Measurements from ENCODE around the gene ST7. TPM values are rescaled to one million over a fixed set of nuclear protein-coding genes. Genes with fewer than 3 reads are reported as not detected.
A peak's percentile ranks its signal among the peaks of the same experiment; 100 is the strongest.

ST7 gene
- total and polyA plus RNA-seq, 2 experiments from 2014 or later, result 31.2 to 38.5 TPM

GRCh38 chr7:116951366-116952292, 1.7 kb upstream of the ST7 start:
- peak overlapping the region; percentile 96 for H3K4me2 ChIP-seq
- no peaks in the 10 kb centered on the region for H3K9me3 ChIP-seq (ENCODE audit: low read depth)
- H3K27me3 ChIP-seq, result no peaks in the 10 kb centered on the region
- H4K20me1 ChIP-seq (ENCODE audit: insufficient read depth, poor library complexity, severe bottlenecking), result no peaks in the 10 kb centered on the region
- WGBS (ENCODE audit: low lambda C conversion rate, missing lambda C conversion rate), result 97% methylated on average over 17 of the region's 17 CpGs
- no peaks in the 10 kb centered on the region for H3K9me2 ChIP-seq (replicated peaks; ENCODE audit: insufficient read depth)
- no peak overlapping the region for H2AFZ ChIP-seq
- H3K27ac ChIP-seq, result no peak overlapping the region
- H3K4me3 ChIP-seq, result no peak overlapping the region
- DNase-seq (ENCODE audit: low spot score), result no peak
- peaks cover 22% of the 10 kb centered on the region for H3K79me2 ChIP-seq
- TF ChIP-seq EZH2phosphoT487 (IDR thresholded peaks at IDR 0.05; ENCODE audit: low read depth, severe bottlenecking, unreplicated experiment) (no peak), CTCF (IDR thresholded peaks at IDR 0.05; ENCODE audit: poor library complexity) (no peak), EZH2 (IDR thresholded peaks at IDR 0.05; ENCODE audit: borderline replicate concordance) (no peak)
- H3K4me1 ChIP-seq (ENCODE audit: insufficient read depth), result peaks cover 27% of the 10 kb centered on the region
- H3K36me3 ChIP-seq (replicated peaks; ENCODE audit: insufficient read depth, low read depth), result no peaks in the 10 kb centered on the region

GRCh38 chr7:116952635-116953371, 498 bp upstream of the ST7 start:
- Histone ChIP-seq H4K20me1 (ENCODE audit: insufficient read depth, poor library complexity, severe bottlenecking) (peaks cover 2% of the 10 kb centered on the region), H3K9me3 (ENCODE audit: low read depth) (no peaks in the 10 kb centered on the region), H2AFZ (peak overlapping the region; percentile 88), H3K27ac (peak overlapping the region; percentile 100), H3K4me1 (ENCODE audit: insufficient read depth) (peaks cover 27% of the 10 kb centered on the region), H3K4me3 (peak overlapping the region; percentile 94), H3K36me3 (replicated peaks; ENCODE audit: insufficient read depth, low read depth) (no peaks in the 10 kb centered on the region), H3K4me2 (peak overlapping the region; percentile 96), H3K9me2 (replicated peaks; ENCODE audit: insufficient read depth) (no peaks in the 10 kb centered on the region), H3K79me2 (peaks cover 34% of the 10 kb centered on the region), H3K27me3 (no peaks in the 10 kb centered on the region)
- TF ChIP-seq CTCF (IDR thresholded peaks at IDR 0.05; ENCODE audit: poor library complexity), result no peak
- no peak for TF ChIP-seq EZH2phosphoT487 (IDR thresholded peaks at IDR 0.05; ENCODE audit: low read depth, severe bottlenecking, unreplicated experiment)
- no peak for TF ChIP-seq EZH2 (IDR thresholded peaks at IDR 0.05; ENCODE audit: borderline replicate concordance)
- DNase-seq (ENCODE audit: low spot score), result peak; percentile 42
- 2% methylated on average over 25 of the region's 25 CpGs for WGBS (ENCODE audit: low lambda C conversion rate, missing lambda C conversion rate)

- Histone ChIP-seq H3K36me3 (replicated peaks; ENCODE audit: insufficient read depth, low read depth) (no peaks in the 10 kb centered on the region), H2AFZ (peak overlapping the region; percentile 56), H3K4me1 (ENCODE audit: insufficient read depth) (peaks cover 27% of the 10 kb centered on the region), H3K9me2 (replicated peaks; ENCODE audit: insufficient read depth) (no peaks in the 10 kb centered on the region), H3K4me3 (peak overlapping the region; percentile 86), H4K20me1 (ENCODE audit: insufficient read depth, poor library complexity, severe bottlenecking) (peaks cover 3% of the 10 kb centered on the region), H3K9me3 (ENCODE audit: low read depth) (no peaks in the 10 kb centered on the region), H3K27me3 (no peaks in the 10 kb centered on the region), H3K4me2 (peak overlapping the region; percentile 86), H3K27ac (peak overlapping the region; percentile 100), H3K79me2 (peaks cover 48% of the 10 kb centered on the region)
- WGBS (ENCODE audit: low lambda C conversion rate, missing lambda C conversion rate), result 1% methylated on average over 49 of the region's 63 CpGs
- DNase-seq (ENCODE audit: low spot score), result peak; percentile 88
- TF ChIP-seq CTCF (IDR thresholded peaks at IDR 0.05; ENCODE audit: poor library complexity) (no peak), EZH2phosphoT487 (IDR thresholded peaks at IDR 0.05; ENCODE audit: low read depth, severe bottlenecking, unreplicated experiment) (no peak), EZH2 (IDR thresholded peaks at IDR 0.05; ENCODE audit: borderline replicate concordance) (no peak)
These were observed 871 bp downstream of the ST7 start for GRCh38 chr7:116953906-116954838.

All from hepatocyte (in vitro differentiated cells).